ENCODE measurements around the gene P4HA2.

The P4HA2 gene

DNA sequence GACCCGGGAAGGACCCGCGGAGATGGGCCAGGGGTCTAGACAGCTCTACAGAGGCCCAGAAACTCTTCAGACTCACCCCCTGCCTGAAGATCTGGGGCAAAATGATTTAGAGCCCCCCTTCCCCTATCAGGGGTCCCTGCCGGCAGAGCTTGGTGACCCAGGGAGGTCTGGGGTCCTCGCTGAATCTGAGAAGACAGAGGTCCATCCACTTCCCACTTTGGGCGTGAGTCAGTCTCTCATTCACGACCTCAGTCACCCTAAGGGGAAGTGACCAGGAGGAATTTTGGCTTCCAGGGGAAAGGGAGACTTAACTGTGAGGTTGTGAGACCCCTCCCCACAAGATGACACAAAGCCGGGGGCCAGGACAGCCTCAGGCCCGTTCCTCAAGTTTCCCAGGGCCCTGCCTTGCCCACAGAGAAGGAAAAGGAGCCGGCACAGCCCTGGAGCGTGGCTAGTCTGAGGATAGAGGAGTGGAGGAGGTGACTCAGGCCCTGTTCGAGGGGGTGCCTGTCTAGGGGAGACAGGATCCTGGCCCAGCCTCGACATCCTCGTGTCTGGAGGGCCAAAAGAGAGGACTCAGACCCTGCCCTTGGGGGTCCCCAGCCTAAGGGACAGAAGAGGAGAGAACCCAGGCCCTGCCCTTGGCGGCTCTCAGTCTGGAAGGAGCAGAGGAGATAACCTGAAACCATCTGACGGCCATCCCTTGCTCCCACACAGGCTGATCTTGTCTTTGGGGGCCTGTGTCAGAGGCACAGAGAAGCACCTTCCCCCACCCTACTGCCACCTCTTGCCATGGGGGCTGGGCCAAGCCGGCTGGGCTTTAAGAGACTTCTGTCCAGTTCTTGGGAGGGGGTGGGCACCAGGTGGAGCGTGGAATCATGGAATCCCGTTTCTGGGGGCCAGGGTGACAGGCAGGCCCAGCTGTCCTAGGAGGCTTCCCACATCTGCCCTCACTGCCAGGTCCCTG is 30.7 kb upstream of the P4HA2 start:
- DNase-seq (ENCODE audit: low read depth): no peak
- TF ChIP-seq, protein P1, sequence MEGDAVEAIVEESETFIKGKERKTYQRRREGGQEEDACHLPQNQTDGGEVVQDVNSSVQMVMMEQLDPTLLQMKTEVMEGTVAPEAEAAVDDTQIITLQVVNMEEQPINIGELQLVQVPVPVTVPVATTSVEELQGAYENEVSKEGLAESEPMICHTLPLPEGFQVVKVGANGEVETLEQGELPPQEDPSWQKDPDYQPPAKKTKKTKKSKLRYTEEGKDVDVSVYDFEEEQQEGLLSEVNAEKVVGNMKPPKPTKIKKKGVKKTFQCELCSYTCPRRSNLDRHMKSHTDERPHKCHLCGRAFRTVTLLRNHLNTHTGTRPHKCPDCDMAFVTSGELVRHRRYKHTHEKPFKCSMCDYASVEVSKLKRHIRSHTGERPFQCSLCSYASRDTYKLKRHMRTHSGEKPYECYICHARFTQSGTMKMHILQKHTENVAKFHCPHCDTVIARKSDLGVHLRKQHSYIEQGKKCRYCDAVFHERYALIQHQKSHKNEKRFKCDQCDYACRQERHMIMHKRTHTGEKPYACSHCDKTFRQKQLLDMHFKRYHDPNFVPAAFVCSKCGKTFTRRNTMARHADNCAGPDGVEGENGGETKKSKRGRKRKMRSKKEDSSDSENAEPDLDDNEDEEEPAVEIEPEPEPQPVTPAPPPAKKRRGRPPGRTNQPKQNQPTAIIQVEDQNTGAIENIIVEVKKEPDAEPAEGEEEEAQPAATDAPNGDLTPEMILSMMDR (IDR thresholded peaks at IDR 0.05; ENCODE audit: low read depth, low read length, missing control alignments): no peak
- H3K4me3 ChIP-seq (ENCODE audit: low read depth, low read length): no peak overlapping the region

DNA sequence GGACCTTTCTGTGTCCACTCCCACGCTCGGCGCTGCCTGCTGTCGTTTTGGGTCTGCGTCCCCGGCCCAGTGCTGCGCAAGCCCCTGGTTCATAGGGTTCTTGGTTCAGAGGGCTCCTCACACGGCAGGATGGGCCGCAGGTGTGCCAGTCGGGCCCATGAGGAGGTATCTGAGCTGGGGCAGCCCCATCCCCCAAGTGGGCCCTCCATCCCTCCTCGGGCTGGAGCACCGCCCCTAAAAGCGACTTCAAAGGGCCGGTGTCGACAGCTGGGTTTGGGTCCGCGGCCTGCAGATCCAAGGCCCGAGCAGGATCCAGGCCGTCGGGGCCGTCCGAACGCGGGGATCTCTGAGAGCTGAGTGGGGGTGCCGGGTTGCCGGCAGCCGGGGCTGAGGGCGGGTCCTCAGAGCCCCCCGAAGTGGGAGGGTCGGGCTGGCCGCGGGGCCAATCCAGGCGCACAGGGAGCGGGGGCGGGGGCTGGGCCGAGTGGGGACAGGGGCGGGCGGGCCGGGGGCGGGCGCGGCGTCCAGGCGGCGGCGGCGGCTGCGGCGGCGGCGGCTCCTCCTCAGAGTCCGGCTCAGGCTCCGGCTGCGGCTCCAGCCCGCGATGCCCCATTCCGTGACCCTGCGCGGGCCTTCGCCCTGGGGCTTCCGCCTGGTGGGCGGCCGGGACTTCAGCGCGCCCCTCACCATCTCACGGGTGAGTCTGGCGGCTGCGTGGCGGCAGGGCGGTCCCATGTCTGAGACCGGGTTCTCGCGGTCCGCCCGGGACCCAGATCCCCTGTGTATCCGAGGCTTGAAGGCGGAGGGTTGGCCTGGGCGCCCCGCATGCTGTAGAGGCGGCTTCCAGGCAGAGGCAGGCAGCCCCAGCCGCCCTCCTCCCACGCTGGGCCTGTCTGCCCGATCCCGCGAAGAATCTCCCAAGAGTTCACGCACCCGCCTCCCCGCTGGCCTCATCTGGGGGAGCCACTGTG is 29.8 kb upstream of the P4HA2 start, which contains the start of gene PDLIM4:
Gene PDLIM4 (plus strand): TSS at position 566 of the 971 bp plus-strand sequence. CDS start 39 bp downstream, at position 605.
- DNase-seq (ENCODE audit: low read depth): no peak
- no peak within 1 kb of the TSS for H3K4me3 ChIP-seq (ENCODE audit: low read depth, low read length)
- TF ChIP-seq, protein P1 (IDR thresholded peaks at IDR 0.05; ENCODE audit: low read depth, low read length, missing control alignments): no peak

DNA sequence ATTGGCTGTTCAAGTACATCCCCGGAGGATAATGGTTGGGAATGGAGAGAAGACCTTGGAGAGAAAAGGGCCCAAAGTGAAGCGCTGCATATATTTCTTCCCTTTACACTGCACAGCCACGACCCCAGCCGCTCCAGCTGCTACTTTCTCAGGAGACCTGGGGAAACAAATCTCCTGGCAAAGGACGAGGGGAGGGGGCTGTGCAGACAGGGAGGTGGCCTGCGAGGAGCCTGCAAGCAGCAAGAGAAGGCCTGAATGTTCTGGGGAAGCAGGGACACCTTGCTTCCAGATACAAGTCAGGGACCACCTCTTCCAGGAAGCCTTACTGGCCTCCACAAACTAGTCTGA is 29.1 kb upstream of the P4HA2 start:
- TF ChIP-seq, protein P1 (IDR thresholded peaks at IDR 0.05; ENCODE audit: low read depth, low read length, missing control alignments): no peak
- DNase-seq (ENCODE audit: low read depth): no peak
- H3K4me3 ChIP-seq (ENCODE audit: low read depth, low read length): no peak overlapping the region

DNA sequence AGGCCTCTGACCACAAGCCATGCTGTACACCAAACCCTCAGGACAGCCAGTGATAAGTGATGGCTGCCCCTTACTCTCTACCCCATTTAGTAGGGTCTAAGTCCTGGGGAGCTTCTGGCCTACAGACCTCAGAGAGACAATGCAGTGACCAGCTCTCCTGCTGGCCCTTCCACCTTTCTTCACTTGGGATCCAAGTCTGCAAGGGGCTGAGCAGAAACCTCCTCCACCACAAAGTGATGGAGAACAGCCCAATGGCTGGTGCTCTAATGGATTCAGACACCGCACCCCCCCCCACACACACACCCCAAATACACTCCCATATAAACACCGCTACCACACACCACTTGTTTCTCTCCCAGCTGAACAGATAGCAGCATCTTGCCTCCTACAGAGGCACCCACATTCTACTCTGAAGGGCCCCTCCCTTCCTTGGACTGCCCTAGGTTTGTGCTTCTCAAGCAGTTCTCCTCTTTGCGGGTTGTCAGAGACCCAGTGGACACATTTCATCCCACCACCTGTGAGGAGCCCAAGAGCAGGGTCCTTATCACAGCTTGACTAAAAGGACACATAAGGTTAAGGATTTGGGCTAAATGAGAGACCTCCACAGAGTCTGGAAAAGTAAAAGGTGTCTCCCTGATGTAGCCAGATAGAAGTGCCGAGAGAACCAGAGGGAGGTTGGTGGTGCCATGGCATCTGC is 28.6 kb upstream of the P4HA2 start:
- TF ChIP-seq, protein P1 (IDR thresholded peaks at IDR 0.05; ENCODE audit: low read depth, low read length, missing control alignments): no peak
- DNase-seq (ENCODE audit: low read depth): no peak
- H3K4me3 ChIP-seq (ENCODE audit: low read depth, low read length): no peak overlapping the region

DNA sequence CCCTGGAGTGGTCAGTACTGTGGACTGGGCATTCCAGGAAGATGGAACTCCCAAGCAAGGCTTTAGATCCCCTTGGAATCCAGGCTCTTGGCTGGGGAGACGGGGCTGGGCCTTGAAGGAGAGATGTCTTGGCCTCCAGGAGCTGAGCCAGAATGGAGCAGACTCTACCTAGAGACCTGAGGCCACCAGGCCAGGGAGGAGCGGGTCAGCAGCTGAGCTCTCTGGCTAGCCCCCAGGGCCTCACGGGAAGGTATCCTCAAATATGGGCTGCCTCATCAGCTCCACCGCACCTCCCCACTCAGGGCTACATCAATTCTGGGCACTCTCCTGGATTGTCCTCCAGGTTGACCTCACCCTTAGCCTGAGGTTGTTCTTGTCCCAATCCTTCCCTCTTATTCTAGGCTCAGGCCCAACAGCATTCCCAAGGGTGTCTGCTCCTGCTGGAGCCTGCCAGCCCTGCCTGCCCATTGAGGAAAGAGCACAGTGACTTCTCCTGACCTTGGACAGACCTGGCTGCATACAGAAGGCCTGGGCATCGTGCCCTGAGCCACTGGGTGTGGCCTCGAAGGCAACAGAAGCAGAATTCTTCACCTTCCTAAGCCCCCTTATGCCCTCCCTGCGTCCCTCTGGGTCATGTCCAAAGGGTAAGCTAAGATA is 26.8 kb upstream of the P4HA2 start:
- DNase-seq (ENCODE audit: low read depth): no peak
- H3K4me3 ChIP-seq (ENCODE audit: low read depth, low read length): no peak overlapping the region
- TF ChIP-seq, protein P1 (IDR thresholded peaks at IDR 0.05; ENCODE audit: low read depth, low read length, missing control alignments): no peak
